ENCODE results near the gene RNF223. TPM values are rescaled to one million over a fixed set of nuclear protein-coding genes. Genes with fewer than 3 reads are reported as not detected.

The RNF223 gene
- total RNA-seq, 1 experiment from 2014 or later: 6.3 TPM

DNA sequence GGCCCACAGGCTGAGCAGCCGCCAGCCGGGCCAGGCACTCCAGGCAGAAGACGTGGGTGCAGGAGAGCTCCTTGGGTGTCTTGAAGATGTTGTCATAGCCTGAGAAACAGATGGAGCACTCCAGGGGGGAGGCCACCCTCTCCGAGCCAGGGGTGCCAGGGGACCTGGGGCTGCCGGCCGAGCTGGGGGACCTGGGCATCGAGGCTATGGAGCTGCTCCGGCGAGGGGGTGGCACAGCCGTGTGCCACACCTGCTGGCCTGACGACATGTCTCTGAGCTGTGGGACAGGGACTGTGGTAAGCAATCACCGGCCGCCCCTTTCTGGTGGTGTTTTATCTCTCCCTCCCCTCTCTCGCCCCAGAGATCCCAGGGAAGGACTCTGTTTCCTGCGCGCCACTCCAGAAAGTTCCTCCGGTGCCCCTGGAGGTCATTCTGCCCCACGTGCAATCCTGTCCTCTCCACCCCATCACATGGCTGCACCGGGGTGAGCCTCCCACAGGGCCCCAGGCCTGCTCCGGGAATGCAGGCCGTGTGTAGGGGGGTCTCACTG, 1.7 kb downstream of the RNF223 start:
- no peaks in the 10 kb centered on the region for H3K36me3 ChIP-seq (ENCODE audit: control insufficient read depth in 1 of 2, insufficient read depth in 2 of 2, low read length in 2 of 2)
- no peaks in the 10 kb centered on the region for H4K20me1 ChIP-seq (ENCODE audit: insufficient read depth)
- H2AFZ ChIP-seq (ENCODE audit: low read depth, low read length, poor library complexity, severe bottlenecking): no peak overlapping the region
- ATAC-seq (no peak), DNase-seq (ENCODE audit: low read depth, low spot score) (no peak)
- H3K4me1 ChIP-seq (ENCODE audit: control insufficient read depth in 1 of 2, insufficient read depth in 2 of 2, low read length in 2 of 2): peaks cover 38 to 63% of the 10 kb centered on the region in 2 experiments
- ChIA-PET RAD21 (ENCODE audit: low non-redundant PET in 1 of 2, low total read pairs in 2 of 2, uncharacterized antibody in 2 of 2, unreplicated experiment in 2 of 2) (interaction anchor here in 1 of 2 experiments (0.6 kb wide), 1 partner anchor 201 kb away, joined by 4 read pairs; the partner anchor contains the start of gene UBE2J2), POLR2A (no interaction called here), CTCF (no interaction called here)
- intact Hi-C loops (cut with micrococcal nuclease): loop anchor here (5.0 kb wide), 1 partner anchor 275 kb away; the partner anchor contains the start of gene DVL1
- no peaks in the 10 kb centered on the region for H3K9me2 ChIP-seq (ENCODE audit: insufficient read depth)
- TF ChIP-seq EZH2phosphoT487 (IDR thresholded peaks at IDR 0.05; ENCODE audit: borderline replicate concordance) (no peak), CEBPB (IDR thresholded peaks at IDR 0.05; ENCODE audit: low read depth) (no peak), EGR1 (IDR thresholded peaks at IDR 0.05; ENCODE audit: low read depth) (no peak), POLR2AphosphoS5 (IDR thresholded peaks at IDR 0.05; ENCODE audit: low read depth, low read length) (no peak), SIN3A (IDR thresholded peaks at IDR 0.05; ENCODE audit: low read depth) (no peak), ZNF274 (IDR thresholded peaks at IDR 0.05; ENCODE audit: low read depth, low read length) (no peak), ZFX (IDR thresholded peaks at IDR 0.05) (no peak), JUND (IDR thresholded peaks at IDR 0.05) (no peak), EZH2 (IDR thresholded peaks at IDR 0.05) (no peak), RAD21 (IDR thresholded peaks at IDR 0.05; ENCODE audit: low read depth) (no peak), ELF1 (IDR thresholded peaks at IDR 0.05; ENCODE audit: borderline replicate concordance, low read depth) (no peak)
- TF ChIP-seq, protein P1, sequence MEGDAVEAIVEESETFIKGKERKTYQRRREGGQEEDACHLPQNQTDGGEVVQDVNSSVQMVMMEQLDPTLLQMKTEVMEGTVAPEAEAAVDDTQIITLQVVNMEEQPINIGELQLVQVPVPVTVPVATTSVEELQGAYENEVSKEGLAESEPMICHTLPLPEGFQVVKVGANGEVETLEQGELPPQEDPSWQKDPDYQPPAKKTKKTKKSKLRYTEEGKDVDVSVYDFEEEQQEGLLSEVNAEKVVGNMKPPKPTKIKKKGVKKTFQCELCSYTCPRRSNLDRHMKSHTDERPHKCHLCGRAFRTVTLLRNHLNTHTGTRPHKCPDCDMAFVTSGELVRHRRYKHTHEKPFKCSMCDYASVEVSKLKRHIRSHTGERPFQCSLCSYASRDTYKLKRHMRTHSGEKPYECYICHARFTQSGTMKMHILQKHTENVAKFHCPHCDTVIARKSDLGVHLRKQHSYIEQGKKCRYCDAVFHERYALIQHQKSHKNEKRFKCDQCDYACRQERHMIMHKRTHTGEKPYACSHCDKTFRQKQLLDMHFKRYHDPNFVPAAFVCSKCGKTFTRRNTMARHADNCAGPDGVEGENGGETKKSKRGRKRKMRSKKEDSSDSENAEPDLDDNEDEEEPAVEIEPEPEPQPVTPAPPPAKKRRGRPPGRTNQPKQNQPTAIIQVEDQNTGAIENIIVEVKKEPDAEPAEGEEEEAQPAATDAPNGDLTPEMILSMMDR (IDR thresholded peaks at IDR 0.05 in 2 of 3, conservative IDR thresholded peaks at IDR 0.05 in 1 of 3; ENCODE audit: borderline replicate concordance in 1 of 3, insufficient read depth in 1 of 3, low read depth in 2 of 3, low read length in 2 of 3): no peak
- TF ChIP-seq, protein P2, sequence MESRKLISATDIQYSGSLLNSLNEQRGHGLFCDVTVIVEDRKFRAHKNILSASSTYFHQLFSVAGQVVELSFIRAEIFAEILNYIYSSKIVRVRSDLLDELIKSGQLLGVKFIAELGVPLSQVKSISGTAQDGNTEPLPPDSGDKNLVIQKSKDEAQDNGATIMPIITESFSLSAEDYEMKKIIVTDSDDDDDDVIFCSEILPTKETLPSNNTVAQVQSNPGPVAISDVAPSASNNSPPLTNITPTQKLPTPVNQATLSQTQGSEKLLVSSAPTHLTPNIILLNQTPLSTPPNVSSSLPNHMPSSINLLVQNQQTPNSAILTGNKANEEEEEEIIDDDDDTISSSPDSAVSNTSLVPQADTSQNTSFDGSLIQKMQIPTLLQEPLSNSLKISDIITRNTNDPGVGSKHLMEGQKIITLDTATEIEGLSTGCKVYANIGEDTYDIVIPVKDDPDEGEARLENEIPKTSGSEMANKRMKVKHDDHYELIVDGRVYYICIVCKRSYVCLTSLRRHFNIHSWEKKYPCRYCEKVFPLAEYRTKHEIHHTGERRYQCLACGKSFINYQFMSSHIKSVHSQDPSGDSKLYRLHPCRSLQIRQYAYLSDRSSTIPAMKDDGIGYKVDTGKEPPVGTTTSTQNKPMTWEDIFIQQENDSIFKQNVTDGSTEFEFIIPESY (IDR thresholded peaks at IDR 0.05; ENCODE audit: extremely low read depth, insufficient replicate concordance, low read length): no peak
- TF ChIP-seq, protein P3, sequence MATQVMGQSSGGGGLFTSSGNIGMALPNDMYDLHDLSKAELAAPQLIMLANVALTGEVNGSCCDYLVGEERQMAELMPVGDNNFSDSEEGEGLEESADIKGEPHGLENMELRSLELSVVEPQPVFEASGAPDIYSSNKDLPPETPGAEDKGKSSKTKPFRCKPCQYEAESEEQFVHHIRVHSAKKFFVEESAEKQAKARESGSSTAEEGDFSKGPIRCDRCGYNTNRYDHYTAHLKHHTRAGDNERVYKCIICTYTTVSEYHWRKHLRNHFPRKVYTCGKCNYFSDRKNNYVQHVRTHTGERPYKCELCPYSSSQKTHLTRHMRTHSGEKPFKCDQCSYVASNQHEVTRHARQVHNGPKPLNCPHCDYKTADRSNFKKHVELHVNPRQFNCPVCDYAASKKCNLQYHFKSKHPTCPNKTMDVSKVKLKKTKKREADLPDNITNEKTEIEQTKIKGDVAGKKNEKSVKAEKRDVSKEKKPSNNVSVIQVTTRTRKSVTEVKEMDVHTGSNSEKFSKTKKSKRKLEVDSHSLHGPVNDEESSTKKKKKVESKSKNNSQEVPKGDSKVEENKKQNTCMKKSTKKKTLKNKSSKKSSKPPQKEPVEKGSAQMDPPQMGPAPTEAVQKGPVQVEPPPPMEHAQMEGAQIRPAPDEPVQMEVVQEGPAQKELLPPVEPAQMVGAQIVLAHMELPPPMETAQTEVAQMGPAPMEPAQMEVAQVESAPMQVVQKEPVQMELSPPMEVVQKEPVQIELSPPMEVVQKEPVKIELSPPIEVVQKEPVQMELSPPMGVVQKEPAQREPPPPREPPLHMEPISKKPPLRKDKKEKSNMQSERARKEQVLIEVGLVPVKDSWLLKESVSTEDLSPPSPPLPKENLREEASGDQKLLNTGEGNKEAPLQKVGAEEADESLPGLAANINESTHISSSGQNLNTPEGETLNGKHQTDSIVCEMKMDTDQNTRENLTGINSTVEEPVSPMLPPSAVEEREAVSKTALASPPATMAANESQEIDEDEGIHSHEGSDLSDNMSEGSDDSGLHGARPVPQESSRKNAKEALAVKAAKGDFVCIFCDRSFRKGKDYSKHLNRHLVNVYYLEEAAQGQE (IDR thresholded peaks at IDR 0.05; ENCODE audit: low read depth): no peak
- TF ChIP-seq, protein P4, sequence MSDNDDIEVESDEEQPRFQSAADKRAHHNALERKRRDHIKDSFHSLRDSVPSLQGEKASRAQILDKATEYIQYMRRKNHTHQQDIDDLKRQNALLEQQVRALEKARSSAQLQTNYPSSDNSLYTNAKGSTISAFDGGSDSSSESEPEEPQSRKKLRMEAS (IDR thresholded peaks at IDR 0.05): no peak
- peak overlapping the region; percentile 98 for H3K4me2 ChIP-seq (ENCODE audit: low read length)
- no TSS peak for BruUV-seq (replicated peaks)
- H3K79me2 ChIP-seq (ENCODE audit: insufficient read depth, low read length): peaks cover 3% of the 10 kb centered on the region; the same call in 1 of the 2 replicates
- H3K9ac ChIP-seq (ENCODE audit: low read length): no peak overlapping the region; the same call in 1 of the 2 replicates
- no peaks in the 10 kb centered on the region for H3K27me3 ChIP-seq (ENCODE audit: insufficient read depth, low read length)
- no peak overlapping the region for H3K4me3 ChIP-seq (replicated peaks in 1 of 2; ENCODE audit: low read depth in 1 of 2, low read length in 2 of 2)
- no peaks in the 10 kb centered on the region for H3K9me3 ChIP-seq (ENCODE audit: control insufficient read depth in 1 of 2, insufficient read depth in 1 of 2, low read depth in 1 of 2, low read length in 2 of 2)
- H3K27ac ChIP-seq (ENCODE audit: low read depth, low read length): peak overlapping the region; percentile 91; the same call in 1 of the 2 replicates
